Measurements from ENCODE around the gene NR1D1.

The NR1D1 gene

GRCh38 chr17:40062329-40063186 lies 37.8 kb downstream of the NR1D1 start, which contains the start of gene THRA:
Gene THRA, plus strand, starts transcription at chr17:40062965. Its CDS starts 11,524 bp downstream, at chr17:40074489.
- TF ChIP-seq CTCF (IDR thresholded peaks at IDR 0.05; ENCODE audit: extremely low read depth, insufficient read depth, missing control alignments) = peak; percentile 40
- in situ Hi-C loops (cut with MboI; ENCODE audit: low pct_unique_long_range_greater_than_20kb, low sequenced_read_pairs, unreplicated experiment) = no loop called here
- DNase-seq (ENCODE audit: low spot score) = peak; percentile 92

GRCh38 chr17:40061609-40062038 lies 38.8 kb downstream of the NR1D1 start:
- in situ Hi-C loops (cut with MboI; ENCODE audit: low pct_unique_long_range_greater_than_20kb, low sequenced_read_pairs, unreplicated experiment) = no loop called here
- DNase-seq (ENCODE audit: low spot score) = no peak
- no peak for TF ChIP-seq CTCF (IDR thresholded peaks at IDR 0.05; ENCODE audit: extremely low read depth, insufficient read depth, missing control alignments)

- in situ Hi-C loops (cut with MboI; ENCODE audit: low pct_unique_long_range_greater_than_20kb, low sequenced_read_pairs, unreplicated experiment) = no loop called here
- no peak for TF ChIP-seq CTCF (IDR thresholded peaks at IDR 0.05; ENCODE audit: extremely low read depth, insufficient read depth, missing control alignments)
- DNase-seq (ENCODE audit: low spot score) = no peak
These were observed 39.3 kb downstream of the NR1D1 start for GRCh38 chr17:40060887-40061608.

DNA sequence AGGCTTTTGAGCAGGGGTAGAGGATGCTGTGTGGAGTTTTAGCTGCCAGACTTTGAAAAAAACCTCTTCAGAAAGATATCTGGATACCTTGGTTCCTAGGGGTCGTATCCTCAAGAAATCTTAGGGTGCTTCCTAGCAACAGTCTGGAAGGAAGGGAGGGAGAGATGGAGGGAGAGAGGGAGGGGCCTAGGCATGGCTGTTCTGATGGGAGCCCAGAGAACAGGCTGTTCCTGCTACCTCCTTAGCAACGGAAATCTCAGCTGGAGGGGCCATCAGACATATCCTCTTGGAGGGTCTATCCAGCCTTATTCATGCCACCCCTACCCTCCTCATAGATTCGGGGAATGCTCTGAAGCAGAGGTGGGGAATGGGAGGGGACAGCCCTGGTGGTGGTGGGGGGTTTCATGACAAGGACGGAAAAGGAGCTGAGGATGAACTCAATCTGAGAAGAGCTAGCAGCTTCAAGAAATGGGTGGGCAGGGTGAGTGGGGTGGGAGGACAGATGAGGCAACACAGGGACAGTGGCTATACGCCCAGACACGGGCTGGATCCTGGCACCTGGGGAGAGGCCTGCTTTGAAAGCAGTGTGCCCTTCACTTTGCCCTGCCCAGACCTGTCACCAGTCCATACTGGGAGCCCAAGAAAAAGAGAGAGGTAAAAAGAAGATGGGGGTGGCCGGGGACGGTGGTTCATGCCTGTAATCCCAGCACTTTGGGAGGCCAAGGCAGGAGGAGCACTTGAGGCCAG lies 40.5 kb downstream of the NR1D1 start:
- TF ChIP-seq CTCF (IDR thresholded peaks at IDR 0.05; ENCODE audit: extremely low read depth, insufficient read depth, missing control alignments) = no peak
- in situ Hi-C loops (cut with MboI; ENCODE audit: low pct_unique_long_range_greater_than_20kb, low sequenced_read_pairs, unreplicated experiment) = no loop called here
- no peak for DNase-seq (ENCODE audit: low spot score)

- no peak for TF ChIP-seq CTCF (IDR thresholded peaks at IDR 0.05; ENCODE audit: extremely low read depth, insufficient read depth, missing control alignments)
- no peak for DNase-seq (ENCODE audit: low spot score)
- in situ Hi-C loops (cut with MboI; ENCODE audit: low pct_unique_long_range_greater_than_20kb, low sequenced_read_pairs, unreplicated experiment) = no loop called here
These were observed 41.5 kb downstream of the NR1D1 start for GRCh38 chr17:40058865-40059264.

DNA sequence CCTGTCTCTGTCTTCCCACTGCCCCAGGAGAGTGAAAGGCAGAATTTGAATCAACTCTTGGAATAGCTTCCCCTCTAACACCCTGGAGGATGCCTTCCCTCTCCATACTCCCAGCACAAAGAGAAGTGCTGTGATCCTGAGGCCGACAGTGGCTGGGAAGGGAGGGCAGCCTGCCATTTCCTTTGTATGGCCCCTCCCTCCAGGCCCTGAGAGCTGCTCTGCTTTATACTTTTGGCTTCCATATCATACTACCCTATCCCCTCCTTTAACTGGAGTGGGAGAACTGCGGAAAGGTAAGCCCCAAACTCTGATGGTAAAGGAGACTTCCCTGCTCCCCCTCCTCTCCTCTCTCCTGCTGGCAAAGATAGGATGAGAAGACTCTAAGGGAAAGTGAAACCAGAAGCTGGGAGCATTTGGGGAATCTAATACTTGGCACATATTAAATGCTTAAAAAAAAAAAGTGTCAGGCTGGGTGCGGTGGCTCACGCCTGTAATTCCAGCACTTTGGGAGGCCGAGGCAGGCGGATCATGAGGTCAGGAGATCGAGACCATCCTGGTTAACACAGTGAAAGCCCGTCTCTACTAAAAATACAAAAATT lies 42.1 kb downstream of the NR1D1 start:
- DNase-seq (ENCODE audit: low spot score) = no peak
- TF ChIP-seq CTCF (IDR thresholded peaks at IDR 0.05; ENCODE audit: extremely low read depth, insufficient read depth, missing control alignments) = no peak
- in situ Hi-C loops (cut with MboI; ENCODE audit: low pct_unique_long_range_greater_than_20kb, low sequenced_read_pairs, unreplicated experiment) = no loop called here

Measured in GM13977 (cell line).